ENCODE data around the gene POC1A. TPM values are rescaled to one million over a fixed set of nuclear protein-coding genes. Genes with fewer than 3 reads are reported as not detected.

POC1A gene
- total RNA-seq, 1 experiment from 2014 or later = 29.0 TPM

GRCh38 chr3:52121464-52121805 is 32.8 kb downstream of the POC1A start:
- Mint-ChIP-seq H3K27me3 (ENCODE audit: low read depth) (no peaks in the 10 kb centered on the region), H3K27ac (no peak overlapping the region)
- H3K27me3 ChIP-seq (ENCODE audit: insufficient read depth, low read length) = no peaks in the 10 kb centered on the region

More at GRCh38 chr3:52121464-52121805, 32.8 kb downstream of the POC1A start:
- no peak for TF ChIP-seq CTCF (conservative IDR thresholded peaks at IDR 0.05)
- H2AFZ ChIP-seq (ENCODE audit: low read length) = no peak overlapping the region
- no peak overlapping the region for H2BK12ac ChIP-seq (ENCODE audit: insufficient read length, low read depth, low read length)
- Mint-ChIP-seq H3K9me3 (no peaks in the 10 kb centered on the region), H3K4me1 (no peaks in the 10 kb centered on the region), H3K4me3 (no peak overlapping the region), H3K36me3 (ENCODE audit: insufficient read depth in 1 of 3, low read depth in 3 of 3) (peaks cover 16 to 70% (median 61%) of the 10 kb centered on the region in 3 experiments; a peak in 6 of 7 replicates)
- H3K9me3 ChIP-seq (ENCODE audit: control insufficient read depth, low read depth, low read length) = no peaks in the 10 kb centered on the region
- no peaks in the 10 kb centered on the region for H3K4me1 ChIP-seq (ENCODE audit: insufficient read depth, low read length)
- H3K18ac ChIP-seq (ENCODE audit: insufficient read length, low read depth, low read length) = no peak overlapping the region
- no peak overlapping the region for H4K8ac ChIP-seq (replicated peaks; ENCODE audit: insufficient read length, low read depth, low read length)
- H2BK15ac ChIP-seq (ENCODE audit: low read depth, low read length) = no peak overlapping the region
- H3K79me1 ChIP-seq (ENCODE audit: insufficient read depth, low read depth, low read length, poor library complexity, severe bottlenecking) = no peaks in the 10 kb centered on the region
- H4K91ac ChIP-seq (ENCODE audit: insufficient read length, low read depth, low read length) = no peak overlapping the region
- no peaks in the 10 kb centered on the region for H3K79me2 ChIP-seq (ENCODE audit: insufficient read depth, low read length)
- no peaks in the 10 kb centered on the region for H4K20me1 ChIP-seq (ENCODE audit: control insufficient read depth, insufficient read depth, insufficient read length)
- H3K23me2 ChIP-seq (ENCODE audit: insufficient read length, low read depth, low read length, poor library complexity, severe bottlenecking) = no peaks in the 10 kb centered on the region
- H3K4ac ChIP-seq (ENCODE audit: low read depth, low read length) = no peak overlapping the region
- H3K27ac ChIP-seq (ENCODE audit: insufficient read length, low read depth, low read length) = no peak overlapping the region
- no peak overlapping the region for H4K5ac ChIP-seq (ENCODE audit: insufficient read length, low read depth, low read length)
- no peak overlapping the region for H3K14ac ChIP-seq (ENCODE audit: insufficient read depth, low read length)
- H2BK120ac ChIP-seq (ENCODE audit: low read depth, low read length, poor library complexity, severe bottlenecking) = no peak overlapping the region
- no peak overlapping the region for H3K4me2 ChIP-seq (ENCODE audit: insufficient read depth, insufficient read length, low read length)
- H3T11ph ChIP-seq (ENCODE audit: low read length) = no peak overlapping the region
- no peak overlapping the region for H3K23ac ChIP-seq (ENCODE audit: insufficient read length, low read depth, low read length)
- WGBS (ENCODE audit: extremely low coverage, insufficient read length, low lambda C conversion rate) = no CpG with 5 or more reads among the region's 7 CpGs
- H2BK5ac ChIP-seq (ENCODE audit: insufficient read length, low read length) = no peak overlapping the region
- H2BK20ac ChIP-seq (ENCODE audit: low read depth, low read length, poor library complexity, severe bottlenecking) = no peak overlapping the region
- H3K9ac ChIP-seq (ENCODE audit: extremely low read depth, insufficient read length, low read length) = no peak overlapping the region
- no peak for DNase-seq
- H3K56ac ChIP-seq (ENCODE audit: insufficient read length, low read depth, low read length) = no peak overlapping the region
- H2AK5ac ChIP-seq (ENCODE audit: insufficient read length, low read length) = no peak overlapping the region

Data from H9 (cell line).